ENCODE measurements around the gene LHPP. TPM values are rescaled to one million over a fixed set of nuclear protein-coding genes. Genes with fewer than 3 reads are reported as not detected.

The LHPP gene
- polyA plus RNA-seq, 1 experiment, result 7.1 TPM

- no peaks in the 10 kb centered on the region for H3K27me3 ChIP-seq (ENCODE audit: control insufficient read depth, insufficient read depth, low read length)
- no peak overlapping the region for H3K4me3 ChIP-seq (ENCODE audit: low read depth, low read length)
- CTCF ChIA-PET, result interaction anchor here (1.6 kb wide), 1 partner anchor 12 kb away, joined by 5 read pairs; no protein-coding TSS in a partner anchor
- DNase-seq (ENCODE audit: low read depth, low spot score), result no peak
- no peak overlapping the region for H3K27ac ChIP-seq (ENCODE audit: low read depth, low read length)
- POLR2A ChIA-PET, result no interaction called here
- no peak for TF ChIP-seq CTCF (IDR thresholded peaks at IDR 0.05; ENCODE audit: low read depth, low read length)
- H3K9me3 ChIP-seq (ENCODE audit: control insufficient read depth, insufficient read depth, low read length), result no peaks in the 10 kb centered on the region; the same call in 1 of the 2 replicates
Measured at GRCh38 chr10:124659380-124659779, 197.8 kb downstream of the LHPP start.

GRCh38 chr10:124660404-124661125 lies 198.9 kb downstream of the LHPP start:
- no peaks in the 10 kb centered on the region; the same call in 1 of the 2 replicates for H3K9me3 ChIP-seq (ENCODE audit: control insufficient read depth, insufficient read depth, low read length)
- no peaks in the 10 kb centered on the region for H3K27me3 ChIP-seq (ENCODE audit: control insufficient read depth, insufficient read depth, low read length)
- DNase-seq (ENCODE audit: low read depth, low spot score), result no peak
- ChIA-PET POLR2A (interaction anchor here (0.7 to 0.9 kb wide), 2 partner anchors 11 to 39 kb away, joined by 3 to 4 read pairs; no protein-coding TSS in a partner anchor), CTCF (interaction anchor here (0.6 to 1.6 kb wide), 2 partner anchors 11 to 1033 kb away, joined by 3 to 5 read pairs; no protein-coding TSS in a partner anchor)
- H3K27ac ChIP-seq (ENCODE audit: low read depth, low read length), result no peak overlapping the region
- no peak overlapping the region for H3K4me3 ChIP-seq (ENCODE audit: low read depth, low read length)
- no peak for TF ChIP-seq CTCF (IDR thresholded peaks at IDR 0.05; ENCODE audit: low read depth, low read length)

GRCh38 chr10:124661660-124662180 lies 200.1 kb downstream of the LHPP start:
- Histone ChIP-seq H3K9me3 (ENCODE audit: control insufficient read depth, insufficient read depth, low read length) (no peaks in the 10 kb centered on the region; the same call in 1 of the 2 replicates), H3K27ac (ENCODE audit: low read depth, low read length) (no peak overlapping the region), H3K4me3 (ENCODE audit: low read depth, low read length) (no peak overlapping the region), H3K27me3 (ENCODE audit: control insufficient read depth, insufficient read depth, low read length) (no peaks in the 10 kb centered on the region)
- no peak for DNase-seq (ENCODE audit: low read depth, low spot score)
- POLR2A ChIA-PET, result no interaction called here
- no peak for TF ChIP-seq CTCF (IDR thresholded peaks at IDR 0.05; ENCODE audit: low read depth, low read length)
- CTCF ChIA-PET, result no interaction called here

- POLR2A ChIA-PET, result no interaction called here
- no peak for TF ChIP-seq CTCF (IDR thresholded peaks at IDR 0.05; ENCODE audit: low read depth, low read length)
Measured at GRCh38 chr10:124663228-124663627, 201.6 kb downstream of the LHPP start.

More at GRCh38 chr10:124663228-124663627, 201.6 kb downstream of the LHPP start:
- H3K4me3 ChIP-seq (ENCODE audit: low read depth, low read length), result no peak overlapping the region
- H3K27ac ChIP-seq (ENCODE audit: low read depth, low read length), result no peak overlapping the region
- CTCF ChIA-PET, result no interaction called here
- no peaks in the 10 kb centered on the region for H3K27me3 ChIP-seq (ENCODE audit: control insufficient read depth, insufficient read depth, low read length)
- DNase-seq (ENCODE audit: low read depth, low spot score), result no peak
- no peaks in the 10 kb centered on the region; the same call in 1 of the 2 replicates for H3K9me3 ChIP-seq (ENCODE audit: control insufficient read depth, insufficient read depth, low read length)

Other genes starting within 250 kb of the LHPP start
- gene OAT, start 42.9 kb upstream of the LHPP start, polyA plus RNA-seq (2011; rRNA removed), result 153 and 182 TPM in 2 replicates
- gene NKX1-2, start 11.8 kb upstream of the LHPP start, polyA plus RNA-seq (2011; rRNA removed), result not detected in 2 replicates